ENCODE measurements around the gene ATP2A3. TPM values are rescaled to one million over a fixed set of nuclear protein-coding genes. Genes with fewer than 3 reads are reported as not detected.

ATP2A3 gene
- polyA plus RNA-seq, 1 donor from 2014 or later: not detected

DNA sequence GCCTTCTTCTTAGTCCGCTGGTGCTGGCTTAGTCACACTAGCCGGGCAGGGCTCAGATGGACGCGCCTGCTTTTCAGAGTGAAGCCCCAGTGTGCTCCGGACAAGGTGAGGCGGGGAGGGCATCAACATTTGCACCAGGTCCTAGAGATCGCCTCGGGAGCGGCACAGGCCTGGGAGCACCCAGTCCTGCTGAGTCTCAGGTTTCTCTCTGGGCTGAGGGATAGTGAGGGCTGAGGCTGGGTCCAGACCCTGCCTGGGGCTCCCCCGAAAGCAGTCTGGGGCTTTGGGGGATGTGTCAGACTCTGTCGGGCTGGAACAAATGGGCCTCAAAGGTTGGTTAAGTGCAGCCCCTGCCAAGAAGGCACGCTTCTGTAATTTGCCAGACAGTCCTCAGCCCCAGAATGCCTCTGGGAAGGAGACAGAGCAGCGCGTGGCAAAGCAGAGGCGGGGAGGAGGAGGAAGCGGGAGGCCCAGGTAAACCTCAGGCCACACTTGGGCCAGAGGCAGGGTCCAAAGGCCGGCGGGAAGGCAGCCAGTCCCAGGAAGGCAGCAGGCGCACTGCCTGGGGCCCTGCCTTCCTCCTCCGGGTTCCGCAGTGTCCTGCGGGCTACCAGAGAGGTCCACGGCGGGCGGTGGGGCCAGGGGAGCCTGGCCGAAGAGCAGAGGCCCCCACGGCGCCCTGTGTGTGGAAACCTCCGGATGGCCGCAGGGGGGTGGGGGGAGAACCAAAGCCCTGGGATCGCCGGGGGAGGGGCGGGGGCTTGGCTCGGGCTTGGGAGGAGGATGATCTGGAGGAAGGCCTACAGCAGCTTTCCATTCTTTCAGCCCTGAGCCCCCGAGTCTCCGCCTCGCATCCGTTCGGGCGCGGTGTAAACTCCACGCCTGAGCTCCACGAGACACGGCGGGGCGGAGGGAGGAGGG, 39.5 kb upstream of the ATP2A3 start:
- Histone ChIP-seq H3K4me3 (ENCODE audit: low read length) (no peak overlapping the region), H4K20me1 (ENCODE audit: insufficient read depth) (no peaks in the 10 kb centered on the region), H3K27ac (ENCODE audit: low read length) (no peak overlapping the region), H3K9me2 (ENCODE audit: insufficient read depth, low read length) (no peaks in the 10 kb centered on the region), H3K36me3 (ENCODE audit: insufficient read depth, low read length) (no peaks in the 10 kb centered on the region), H3K4me2 (ENCODE audit: low read length) (no peak overlapping the region), H3F3A (ENCODE audit: insufficient read depth, low read length, poor library complexity, severe bottlenecking) (no peaks in the 10 kb centered on the region), H2AFZ (ENCODE audit: low read depth, low read length) (no peak overlapping the region), H3K9ac (ENCODE audit: low read length) (no peak overlapping the region), H3K27me3 (ENCODE audit: insufficient read depth, low read depth, low read length) (no peaks in the 10 kb centered on the region), H3K79me2 (replicated peaks; ENCODE audit: insufficient read depth, low read length) (no peaks in the 10 kb centered on the region), H3K9me3 (ENCODE audit: low read length) (no peaks in the 10 kb centered on the region)
- TF ChIP-seq TAF1 (IDR thresholded peaks at IDR 0.05; ENCODE audit: low read depth): no peak
- TF ChIP-seq, protein P1, sequence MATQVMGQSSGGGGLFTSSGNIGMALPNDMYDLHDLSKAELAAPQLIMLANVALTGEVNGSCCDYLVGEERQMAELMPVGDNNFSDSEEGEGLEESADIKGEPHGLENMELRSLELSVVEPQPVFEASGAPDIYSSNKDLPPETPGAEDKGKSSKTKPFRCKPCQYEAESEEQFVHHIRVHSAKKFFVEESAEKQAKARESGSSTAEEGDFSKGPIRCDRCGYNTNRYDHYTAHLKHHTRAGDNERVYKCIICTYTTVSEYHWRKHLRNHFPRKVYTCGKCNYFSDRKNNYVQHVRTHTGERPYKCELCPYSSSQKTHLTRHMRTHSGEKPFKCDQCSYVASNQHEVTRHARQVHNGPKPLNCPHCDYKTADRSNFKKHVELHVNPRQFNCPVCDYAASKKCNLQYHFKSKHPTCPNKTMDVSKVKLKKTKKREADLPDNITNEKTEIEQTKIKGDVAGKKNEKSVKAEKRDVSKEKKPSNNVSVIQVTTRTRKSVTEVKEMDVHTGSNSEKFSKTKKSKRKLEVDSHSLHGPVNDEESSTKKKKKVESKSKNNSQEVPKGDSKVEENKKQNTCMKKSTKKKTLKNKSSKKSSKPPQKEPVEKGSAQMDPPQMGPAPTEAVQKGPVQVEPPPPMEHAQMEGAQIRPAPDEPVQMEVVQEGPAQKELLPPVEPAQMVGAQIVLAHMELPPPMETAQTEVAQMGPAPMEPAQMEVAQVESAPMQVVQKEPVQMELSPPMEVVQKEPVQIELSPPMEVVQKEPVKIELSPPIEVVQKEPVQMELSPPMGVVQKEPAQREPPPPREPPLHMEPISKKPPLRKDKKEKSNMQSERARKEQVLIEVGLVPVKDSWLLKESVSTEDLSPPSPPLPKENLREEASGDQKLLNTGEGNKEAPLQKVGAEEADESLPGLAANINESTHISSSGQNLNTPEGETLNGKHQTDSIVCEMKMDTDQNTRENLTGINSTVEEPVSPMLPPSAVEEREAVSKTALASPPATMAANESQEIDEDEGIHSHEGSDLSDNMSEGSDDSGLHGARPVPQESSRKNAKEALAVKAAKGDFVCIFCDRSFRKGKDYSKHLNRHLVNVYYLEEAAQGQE (IDR thresholded peaks at IDR 0.05; ENCODE audit: borderline replicate concordance): no peak
- no peak for TF ChIP-seq SMC3 (conservative IDR thresholded peaks at IDR 0.05; ENCODE audit: poor library complexity)
- TF ChIP-seq RAD21 (conservative IDR thresholded peaks at IDR 0.05): no peak
- no peak for TF ChIP-seq POLR2AphosphoS5 (IDR thresholded peaks at IDR 0.05)
- TF ChIP-seq EZH2 (IDR thresholded peaks at IDR 0.05; ENCODE audit: borderline replicate concordance, insufficient read depth, low read length, poor library complexity, severe bottlenecking): no peak
- no peak for TF ChIP-seq EP300 (conservative IDR thresholded peaks at IDR 0.05; ENCODE audit: poor library complexity, severe bottlenecking)
- no peak for TF ChIP-seq MXI1 (conservative IDR thresholded peaks at IDR 0.05; ENCODE audit: poor library complexity, severe bottlenecking)
- TF ChIP-seq, protein P2, sequence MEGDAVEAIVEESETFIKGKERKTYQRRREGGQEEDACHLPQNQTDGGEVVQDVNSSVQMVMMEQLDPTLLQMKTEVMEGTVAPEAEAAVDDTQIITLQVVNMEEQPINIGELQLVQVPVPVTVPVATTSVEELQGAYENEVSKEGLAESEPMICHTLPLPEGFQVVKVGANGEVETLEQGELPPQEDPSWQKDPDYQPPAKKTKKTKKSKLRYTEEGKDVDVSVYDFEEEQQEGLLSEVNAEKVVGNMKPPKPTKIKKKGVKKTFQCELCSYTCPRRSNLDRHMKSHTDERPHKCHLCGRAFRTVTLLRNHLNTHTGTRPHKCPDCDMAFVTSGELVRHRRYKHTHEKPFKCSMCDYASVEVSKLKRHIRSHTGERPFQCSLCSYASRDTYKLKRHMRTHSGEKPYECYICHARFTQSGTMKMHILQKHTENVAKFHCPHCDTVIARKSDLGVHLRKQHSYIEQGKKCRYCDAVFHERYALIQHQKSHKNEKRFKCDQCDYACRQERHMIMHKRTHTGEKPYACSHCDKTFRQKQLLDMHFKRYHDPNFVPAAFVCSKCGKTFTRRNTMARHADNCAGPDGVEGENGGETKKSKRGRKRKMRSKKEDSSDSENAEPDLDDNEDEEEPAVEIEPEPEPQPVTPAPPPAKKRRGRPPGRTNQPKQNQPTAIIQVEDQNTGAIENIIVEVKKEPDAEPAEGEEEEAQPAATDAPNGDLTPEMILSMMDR (IDR thresholded peaks at IDR 0.05; ENCODE audit: poor library complexity, severe bottlenecking): no peak

DNA sequence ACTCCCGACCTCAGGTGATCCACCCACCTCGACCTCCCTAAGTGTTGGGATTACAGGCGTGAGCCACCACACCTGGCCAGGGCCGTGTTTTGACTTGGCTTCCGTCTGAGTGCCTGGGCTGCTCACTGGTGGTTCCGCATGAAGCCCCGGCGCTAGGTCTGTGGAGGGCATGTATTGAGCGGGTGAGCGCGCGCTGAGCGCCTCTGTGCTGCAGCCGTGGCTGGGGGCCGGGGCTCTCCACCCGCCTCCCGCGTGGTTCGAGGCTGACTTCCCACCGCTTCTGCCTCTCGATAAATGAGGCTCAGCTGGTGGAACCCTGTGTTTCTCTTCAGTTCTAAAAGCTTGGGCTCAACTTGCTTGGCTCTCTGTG, 38.9 kb upstream of the ATP2A3 start:
- Histone ChIP-seq H3K4me3 (ENCODE audit: low read length) (no peak overlapping the region), H3K27ac (ENCODE audit: low read length) (no peak overlapping the region), H3K9me3 (ENCODE audit: low read length) (no peaks in the 10 kb centered on the region), H3F3A (ENCODE audit: insufficient read depth, low read length, poor library complexity, severe bottlenecking) (no peaks in the 10 kb centered on the region), H3K9me2 (ENCODE audit: insufficient read depth, low read length) (no peaks in the 10 kb centered on the region), H3K79me2 (replicated peaks; ENCODE audit: insufficient read depth, low read length) (no peaks in the 10 kb centered on the region), H4K20me1 (ENCODE audit: insufficient read depth) (no peaks in the 10 kb centered on the region), H3K9ac (ENCODE audit: low read length) (no peak overlapping the region), H2AFZ (ENCODE audit: low read depth, low read length) (no peak overlapping the region), H3K4me2 (ENCODE audit: low read length) (no peak overlapping the region), H3K27me3 (ENCODE audit: insufficient read depth, low read depth, low read length) (no peaks in the 10 kb centered on the region), H3K36me3 (ENCODE audit: insufficient read depth, low read length) (no peaks in the 10 kb centered on the region)
- TF ChIP-seq POLR2AphosphoS5 (IDR thresholded peaks at IDR 0.05): no peak
- TF ChIP-seq, protein P2 (IDR thresholded peaks at IDR 0.05; ENCODE audit: poor library complexity, severe bottlenecking): no peak
- TF ChIP-seq RAD21 (conservative IDR thresholded peaks at IDR 0.05): no peak
- TF ChIP-seq MXI1 (conservative IDR thresholded peaks at IDR 0.05; ENCODE audit: poor library complexity, severe bottlenecking): no peak
- no peak for TF ChIP-seq EP300 (conservative IDR thresholded peaks at IDR 0.05; ENCODE audit: poor library complexity, severe bottlenecking)
- no peak for TF ChIP-seq TAF1 (IDR thresholded peaks at IDR 0.05; ENCODE audit: low read depth)
- TF ChIP-seq EZH2 (IDR thresholded peaks at IDR 0.05; ENCODE audit: borderline replicate concordance, insufficient read depth, low read length, poor library complexity, severe bottlenecking): no peak
- TF ChIP-seq, protein P1 (IDR thresholded peaks at IDR 0.05; ENCODE audit: borderline replicate concordance): no peak
- TF ChIP-seq SMC3 (conservative IDR thresholded peaks at IDR 0.05; ENCODE audit: poor library complexity): no peak

Data from neural cell (in vitro differentiated cells).